Activated CD8-positive, alpha-beta memory T cell treated with anti-CD3 and anti-CD28 coated beads for 4 hours (primary cell): ENCODE data around the gene CEP164.

Source experiments
- DNase-seq, 2 donors: peaks; one replicate each; pipeline ENCODE4 v3.0.0-alpha.2; 2020; ENCODE audit warnings: low read depth in 2 of 2

The CEP164 gene

GRCh38 chr11:117461396-117462182, 133.9 kb downstream of the CEP164 start:
- no peak for DNase-seq

DNA sequence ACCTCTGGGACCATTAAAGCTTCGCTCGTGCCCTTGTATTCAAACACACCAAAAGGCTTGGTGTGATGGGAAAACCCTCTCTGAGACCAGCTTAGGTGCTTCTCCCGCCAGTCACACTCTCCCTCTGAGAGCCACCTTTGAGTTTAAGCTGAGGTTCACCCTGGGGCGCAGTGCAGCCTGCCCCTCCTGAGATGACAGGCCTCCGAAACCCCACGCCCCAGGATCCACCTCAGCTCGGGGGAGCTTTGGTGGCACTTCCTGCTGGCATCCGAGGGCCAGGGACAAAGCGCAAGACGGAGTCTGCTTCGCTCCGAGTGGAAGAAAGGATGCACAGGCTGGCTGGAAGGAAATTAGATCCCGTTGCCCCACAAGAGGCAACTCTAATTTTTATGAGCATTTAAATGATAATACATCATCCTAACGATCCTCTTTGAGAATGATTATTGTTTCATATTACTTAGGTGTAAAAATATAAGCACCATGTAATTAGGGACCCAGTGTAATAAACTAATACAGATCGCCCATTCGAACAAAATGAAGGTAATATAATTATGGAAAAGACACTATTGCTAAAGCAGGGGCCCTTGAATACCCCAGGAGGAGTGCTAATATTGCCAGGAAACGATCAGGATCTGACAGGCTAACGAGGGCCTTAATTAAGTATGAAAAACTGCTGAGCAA, 134.7 kb downstream of the CEP164 start:
- DNase-seq, result no peak

DNA sequence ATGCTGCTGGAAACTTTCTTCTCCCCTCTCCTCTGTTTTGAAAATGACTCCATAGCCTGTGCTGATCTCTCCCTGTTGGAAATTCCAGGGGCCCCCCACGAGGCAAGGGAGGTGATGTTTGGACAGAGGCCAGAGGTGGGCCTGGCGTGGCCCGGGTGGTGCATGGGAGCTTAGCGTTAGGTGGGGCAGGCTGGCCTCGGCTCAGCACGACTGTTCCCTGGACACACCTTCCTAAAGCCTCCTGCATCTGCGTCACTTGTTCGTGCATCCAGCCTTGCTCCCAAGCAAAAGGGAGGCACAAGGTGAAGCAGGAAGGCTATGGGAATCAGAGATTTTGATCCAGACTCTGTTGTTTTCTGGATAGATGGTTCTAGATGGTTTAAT, 135.2 kb downstream of the CEP164 start:
- no peak for DNase-seq
